CD4-positive, alpha-beta T cell treated with Interferon gamma for 1 hour (primary cell): Measurements from ENCODE around the gene GFOD1.
A peak's percentile ranks its signal among the peaks of the same experiment; 100 is the strongest.

Source experiments
- DNase-seq: peaks from one replicate; pipeline ENCODE4 v3.0.0-alpha.2; 2020

Gene GFOD1, protein sequence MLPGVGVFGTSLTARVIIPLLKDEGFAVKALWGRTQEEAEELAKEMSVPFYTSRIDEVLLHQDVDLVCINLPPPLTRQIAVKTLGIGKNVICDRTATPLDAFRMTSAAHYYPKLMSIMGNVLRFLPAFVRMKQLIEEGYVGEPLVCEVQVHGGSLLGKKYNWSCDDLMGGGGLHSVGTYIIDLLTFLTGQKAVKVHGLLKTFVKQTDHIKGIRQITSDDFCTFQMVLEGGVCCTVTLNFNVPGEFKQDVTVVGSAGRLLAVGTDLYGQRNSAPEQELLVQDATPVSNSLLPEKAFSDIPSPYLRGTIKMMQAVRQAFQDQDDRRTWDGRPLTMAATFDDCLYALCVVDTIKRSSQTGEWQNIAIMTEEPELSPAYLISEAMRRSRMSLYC

DNA sequence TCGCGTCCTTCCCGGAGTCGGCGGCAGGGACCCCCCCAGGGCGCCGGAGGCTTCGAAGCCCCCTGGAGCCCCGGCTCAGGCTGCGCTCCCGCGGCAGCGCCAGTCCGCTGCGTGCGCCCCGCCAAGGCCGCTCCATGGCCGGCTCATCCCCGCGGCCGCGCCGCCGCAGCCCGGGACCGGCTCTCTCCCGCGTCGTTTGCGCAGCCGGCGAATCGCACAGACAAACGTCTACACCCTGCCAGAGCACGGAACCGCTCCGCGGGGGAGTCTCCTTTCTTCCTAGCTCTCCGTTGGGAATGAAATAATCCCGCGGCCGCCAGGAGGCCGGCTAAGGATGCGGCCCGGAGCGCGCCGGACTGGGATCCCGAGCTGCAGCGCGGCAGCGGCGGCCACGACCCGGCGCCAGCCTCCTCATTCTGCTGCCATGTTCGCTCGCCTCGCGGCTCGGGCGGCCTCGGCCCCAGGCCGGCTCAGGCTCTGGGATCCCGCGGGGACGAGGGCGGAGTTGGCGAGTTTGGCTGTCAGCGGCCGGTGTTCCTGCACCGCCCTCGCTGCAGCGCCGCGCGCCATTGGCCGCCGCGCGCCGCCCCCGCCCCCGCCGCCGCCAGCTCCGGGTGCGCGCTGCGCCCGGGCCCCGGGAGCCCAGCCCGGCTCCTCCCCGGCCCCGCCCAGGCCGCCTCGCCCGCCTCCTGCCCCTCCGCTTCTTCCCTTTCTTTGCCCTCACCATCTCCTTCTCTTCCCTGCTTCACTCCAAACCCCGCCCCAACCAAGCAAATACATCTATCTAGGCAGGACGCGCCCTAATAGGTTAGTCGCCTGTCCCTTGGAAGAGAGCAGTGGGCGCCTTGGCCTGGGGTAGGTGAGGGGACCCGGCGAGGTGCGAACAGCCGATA lies at the start of gene GFOD1:
TSS of gene GFOD1 (minus strand) at position 479 of the 893 bp plus-strand sequence. CDS start 710 bp downstream, outside the sequence.
- DNase-seq: peak; percentile 77

DNA sequence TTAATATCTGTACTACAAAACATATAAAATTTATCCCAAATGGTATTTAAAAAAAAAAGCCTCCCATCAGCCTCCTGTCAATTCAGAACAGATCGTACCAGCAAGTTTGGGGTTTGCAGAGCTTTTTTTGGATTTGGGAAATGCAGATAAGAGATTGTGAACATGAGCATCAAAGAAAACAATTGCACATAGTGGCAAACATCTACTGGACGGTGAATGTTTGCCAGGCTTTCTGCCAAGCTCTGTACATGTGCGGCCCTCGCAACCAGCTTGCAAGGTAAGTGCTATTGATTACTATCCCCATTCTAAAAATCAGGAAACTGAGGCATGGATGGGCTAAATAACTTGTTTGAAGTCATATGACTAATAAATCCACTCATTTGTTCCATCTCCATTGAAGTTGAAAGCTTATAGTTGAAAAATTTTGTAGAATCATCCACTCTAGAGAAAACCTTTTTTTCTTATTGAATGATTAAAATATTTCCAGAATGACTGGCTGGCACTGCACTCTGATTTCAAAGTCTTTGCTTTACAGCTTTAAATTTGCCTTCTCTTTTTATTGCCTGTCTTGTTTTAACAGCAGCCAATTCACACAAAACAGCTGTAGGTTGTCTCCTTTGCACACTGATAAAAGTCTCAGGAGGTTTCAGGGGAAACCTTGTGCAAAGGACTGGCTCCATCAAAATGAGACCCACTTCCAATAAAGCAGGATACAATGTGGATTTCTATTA lies 49.6 kb upstream of the GFOD1 start:
- no peak for DNase-seq

DNA sequence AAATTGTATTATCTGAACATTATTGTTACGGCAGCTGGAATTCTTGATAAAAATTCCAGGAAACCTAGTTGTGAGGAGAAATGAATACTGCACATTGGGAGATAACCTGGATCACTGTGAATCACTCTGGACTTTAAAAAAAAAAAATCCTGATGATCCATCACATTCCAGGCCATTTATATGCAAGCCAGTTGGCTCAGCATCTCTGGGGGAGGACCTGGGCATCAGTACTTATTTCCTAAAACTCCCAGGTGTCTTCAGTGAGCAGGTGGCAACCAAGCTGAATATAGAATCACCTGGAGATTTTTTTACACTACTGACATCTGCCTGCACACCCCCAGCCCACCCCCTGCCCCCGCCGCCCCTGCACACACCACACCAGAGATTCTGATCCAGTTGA lies 47.9 kb upstream of the GFOD1 start:
- DNase-seq: no peak

DNA sequence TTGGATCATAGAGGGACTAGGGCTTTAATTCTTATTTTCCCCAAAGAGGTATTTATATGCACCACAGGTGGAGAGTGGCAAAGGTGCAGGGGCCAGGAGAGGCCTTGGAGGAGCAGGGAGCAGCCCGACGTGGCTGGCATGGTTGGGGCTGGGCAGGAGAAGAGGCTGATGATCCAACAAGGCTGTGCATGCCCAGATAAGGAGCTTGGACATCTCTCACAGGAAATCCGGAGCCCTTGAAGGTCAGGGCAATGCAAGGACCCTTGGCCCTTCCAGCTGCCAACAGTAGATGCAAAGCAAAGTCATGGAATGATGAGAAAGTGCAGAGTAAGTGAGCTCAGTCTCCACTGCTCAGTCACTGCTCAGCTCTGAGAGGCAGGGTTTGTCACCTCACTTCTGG lies 47.1 kb upstream of the GFOD1 start:
- no peak for DNase-seq

DNA sequence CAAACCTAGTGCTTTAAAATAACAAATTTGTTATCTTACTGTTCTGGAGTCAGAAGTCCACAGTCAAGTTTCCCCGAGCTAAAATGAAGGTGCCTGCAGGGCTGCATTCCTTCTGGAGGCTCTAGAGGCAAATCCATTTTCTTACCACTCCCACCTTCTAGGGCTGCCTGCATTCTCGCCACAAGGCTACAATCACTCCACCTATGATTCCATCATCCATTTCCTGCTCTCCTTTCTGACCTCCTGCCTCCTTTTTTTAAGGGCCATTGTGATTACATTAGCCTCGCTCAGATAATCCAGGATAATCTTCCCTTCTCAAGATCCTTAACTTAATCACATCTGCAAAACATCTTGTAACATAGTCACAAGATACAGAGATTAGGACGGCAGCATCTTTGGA lies 44.6 kb upstream of the GFOD1 start:
- no peak for DNase-seq

DNA sequence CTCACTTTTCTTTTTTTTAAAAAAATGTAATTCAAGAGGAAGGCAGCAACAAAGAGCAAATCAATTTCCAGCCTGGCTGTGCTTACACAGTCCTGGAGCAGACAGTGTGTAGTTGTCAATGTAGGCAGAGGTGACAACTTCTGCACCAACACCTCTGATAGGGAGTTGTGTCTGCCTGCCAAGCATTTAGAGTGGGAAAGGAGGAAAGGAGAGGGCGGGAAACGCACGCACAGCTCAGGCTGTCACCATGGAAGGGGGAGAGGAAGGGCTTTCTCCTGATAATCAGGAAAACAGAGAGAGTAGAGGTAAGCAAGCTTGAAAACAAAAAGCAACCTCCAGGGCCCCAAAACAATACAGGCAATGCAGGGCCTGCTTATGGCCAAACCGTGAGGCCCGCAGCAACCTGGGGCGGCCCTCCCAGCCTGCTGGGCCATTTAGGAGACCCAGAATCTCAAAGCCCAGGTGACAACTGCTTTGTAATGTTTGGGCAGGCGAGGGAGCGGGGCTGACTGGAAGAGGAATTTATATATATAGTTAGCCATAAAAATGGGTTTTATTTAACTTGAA lies 41.5 kb upstream of the GFOD1 start:
- DNase-seq: no peak

DNA sequence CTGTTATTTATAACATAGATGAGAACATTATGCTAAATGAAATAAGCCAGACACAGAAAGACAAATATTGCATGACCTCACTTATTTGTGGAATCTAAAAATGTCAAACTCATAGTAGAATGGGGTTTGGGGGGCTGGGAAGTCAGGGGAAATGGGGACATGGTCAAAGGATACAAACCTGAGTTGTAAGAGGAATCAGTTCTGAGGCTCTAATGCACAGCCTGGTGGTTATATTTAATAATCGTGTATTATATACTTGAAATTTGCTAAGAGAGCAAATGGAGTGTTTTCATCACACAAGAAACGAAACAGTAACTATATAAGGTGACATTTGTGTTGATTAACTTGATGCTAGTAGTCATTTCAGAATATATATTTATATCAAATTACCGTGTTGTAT lies 40.8 kb upstream of the GFOD1 start:
- DNase-seq: no peak

DNA sequence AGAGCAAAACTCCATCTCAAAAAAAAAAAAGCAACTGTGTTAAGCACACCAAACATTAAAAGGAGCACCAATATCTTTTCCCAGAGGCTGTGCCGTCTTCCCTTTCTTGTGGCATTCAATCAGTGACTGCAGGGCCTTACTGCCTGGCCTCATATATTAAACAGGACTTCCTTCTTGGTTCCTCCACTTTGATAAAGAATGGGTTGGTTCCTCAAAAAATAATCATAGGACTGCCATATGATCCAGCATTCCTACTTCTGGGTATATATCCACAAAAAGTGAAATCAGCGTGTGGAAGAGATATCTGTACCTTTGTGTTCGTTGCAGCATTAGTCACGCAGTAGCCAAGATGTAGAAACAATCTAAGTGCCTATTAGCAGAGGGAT lies 40.3 kb upstream of the GFOD1 start:
- no peak for DNase-seq

DNA sequence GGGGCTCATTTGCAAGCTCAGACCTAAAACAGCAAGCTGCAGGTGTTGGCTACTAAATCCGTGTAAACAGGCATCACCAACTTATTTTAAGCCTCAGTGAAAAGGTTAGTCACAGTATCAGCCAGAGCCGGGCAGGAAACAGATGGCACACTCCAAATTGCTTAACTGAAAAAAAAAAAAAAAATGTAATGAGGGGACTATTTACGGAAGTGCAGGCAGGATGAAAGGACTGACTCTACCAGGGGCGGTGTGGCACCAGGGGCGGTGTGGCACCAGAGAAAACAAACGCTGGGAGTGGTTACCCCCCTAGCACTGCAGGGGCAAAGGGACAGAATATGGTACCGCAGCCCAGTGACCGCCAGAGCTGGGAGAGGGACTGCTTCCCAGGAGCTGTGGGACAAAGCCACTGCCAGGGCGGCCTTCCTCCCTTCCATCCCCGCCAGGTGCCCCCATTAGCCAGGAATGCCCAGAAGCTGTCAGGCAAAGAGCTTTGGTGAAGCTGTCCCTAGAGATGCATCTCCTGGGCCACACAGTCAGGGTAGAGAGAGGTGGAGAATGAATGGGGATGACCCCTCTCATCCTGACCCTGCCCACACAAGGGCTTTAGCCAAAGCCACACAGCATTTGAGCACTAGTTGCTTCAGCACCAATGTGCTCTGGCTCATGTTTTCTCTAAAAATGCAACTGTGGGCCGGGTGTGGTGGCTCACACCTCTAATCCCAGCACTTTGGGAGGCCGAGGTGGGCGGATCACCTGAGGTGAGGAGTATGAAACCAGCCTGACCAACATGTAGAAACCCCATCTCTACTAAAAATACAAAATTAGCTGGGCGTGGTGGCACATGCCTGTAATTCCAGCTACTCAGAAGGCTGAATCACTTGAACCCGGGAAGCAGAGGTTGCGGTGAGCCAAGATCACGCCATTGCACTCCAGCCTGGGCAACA lies 39.6 kb upstream of the GFOD1 start:
- DNase-seq: peak; percentile 70

DNA sequence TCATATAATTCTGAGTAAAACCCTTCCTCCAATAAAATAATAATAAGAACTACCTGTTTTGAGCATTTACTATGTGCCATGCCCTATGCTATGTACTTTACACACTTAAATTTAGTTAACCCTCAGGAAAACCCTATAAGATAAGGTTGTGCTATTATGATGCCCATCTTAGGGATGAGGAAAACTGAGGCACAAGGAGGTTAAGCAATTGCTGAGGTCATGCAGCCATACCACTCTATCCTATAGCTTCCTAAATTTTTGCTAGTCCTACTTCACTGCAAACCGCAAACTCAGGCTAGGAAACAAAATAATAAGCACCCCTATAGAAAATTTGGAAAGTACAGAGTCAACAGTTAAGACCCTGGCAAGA lies 38.9 kb upstream of the GFOD1 start:
- no peak for DNase-seq

DNA sequence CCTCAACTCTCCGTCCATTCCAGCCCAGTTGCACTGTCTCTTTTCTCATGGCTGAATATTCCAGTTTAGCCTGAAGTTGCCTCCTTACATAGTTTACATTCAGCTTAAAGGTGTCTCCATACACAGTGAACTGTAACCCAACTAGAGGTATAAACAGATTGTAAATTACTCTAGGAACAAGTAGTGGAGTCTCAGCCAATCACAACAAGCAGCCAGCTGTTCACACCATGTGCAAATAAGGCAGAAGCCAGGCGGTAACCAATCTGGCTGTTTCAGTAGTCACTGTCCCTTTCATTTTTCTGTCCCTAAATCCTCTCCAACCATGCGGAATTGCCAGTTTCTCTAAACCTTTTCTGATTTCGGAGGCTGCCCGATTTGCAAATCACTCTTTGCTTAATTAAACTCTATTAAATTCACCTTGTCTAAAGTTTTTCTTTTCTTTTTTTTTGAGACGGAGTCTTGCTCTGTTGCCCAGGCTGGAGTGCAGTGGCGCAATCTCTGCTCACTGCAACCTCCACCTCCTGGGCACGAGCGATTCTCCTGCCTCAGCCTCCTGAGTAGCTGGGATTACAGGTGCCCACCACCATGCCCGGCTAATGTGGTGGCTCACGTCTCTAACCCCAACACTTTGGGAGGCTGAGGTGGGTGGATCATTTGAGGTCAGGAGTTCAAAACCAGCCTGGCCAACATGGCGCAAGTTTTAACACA lies 37.6 kb upstream of the GFOD1 start:
- no peak for DNase-seq

DNA sequence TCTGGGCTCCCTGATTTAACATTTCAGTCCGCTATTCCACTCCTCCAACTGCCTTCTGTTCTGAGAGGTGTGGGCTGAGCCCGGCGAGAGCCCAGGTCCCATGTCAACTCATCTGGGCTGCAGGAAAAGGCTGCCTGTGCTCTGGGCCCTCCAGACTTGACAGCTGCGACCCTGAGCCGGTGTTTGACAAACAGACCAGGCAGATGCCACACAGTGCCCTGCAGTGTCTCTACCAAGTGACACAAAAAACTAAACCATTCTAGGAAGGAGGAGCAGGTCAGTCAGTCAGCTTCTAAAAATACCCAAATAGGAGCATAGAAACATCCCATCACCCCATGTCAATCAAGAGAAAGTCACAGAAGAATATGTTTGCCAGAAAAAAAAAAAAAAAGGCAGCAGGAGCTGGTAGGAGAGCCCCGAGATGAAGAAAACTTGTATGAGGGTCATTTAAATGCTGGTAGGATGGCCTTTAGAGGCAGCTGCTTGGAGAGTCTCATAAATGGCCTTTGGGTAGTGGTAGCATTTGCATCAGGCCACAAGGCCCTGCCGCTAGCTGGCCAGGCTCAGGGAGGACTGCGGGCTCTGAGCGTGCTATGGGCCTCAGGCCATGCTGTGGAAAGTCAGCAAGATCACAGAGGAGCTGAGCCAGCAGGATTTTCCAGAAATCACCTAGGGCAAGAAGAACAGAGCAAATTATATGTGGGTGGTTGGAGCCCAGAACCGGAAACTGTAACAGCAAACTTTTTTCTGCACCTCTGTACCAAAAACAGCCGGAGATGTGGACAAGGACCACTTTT lies 36.6 kb upstream of the GFOD1 start:
- DNase-seq: no peak

DNA sequence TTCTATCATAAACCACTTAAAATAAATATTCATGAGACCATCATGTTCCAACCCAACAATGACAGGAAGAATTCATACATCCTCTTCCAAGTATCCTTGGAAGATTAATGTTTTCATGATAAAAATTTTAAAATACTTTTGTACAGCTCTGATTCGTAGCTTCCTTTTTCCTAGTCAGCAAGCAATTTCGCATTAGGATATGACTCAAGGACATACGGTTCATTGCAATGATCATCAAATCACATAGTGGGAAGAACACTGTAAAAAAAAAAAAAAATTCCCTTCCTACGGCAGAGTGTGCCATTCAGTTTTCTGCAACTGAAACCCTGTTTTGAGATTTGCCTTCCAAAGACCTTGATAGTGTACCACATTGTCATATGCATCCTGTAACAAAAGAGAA lies 35.3 kb upstream of the GFOD1 start:
- DNase-seq: no peak

DNA sequence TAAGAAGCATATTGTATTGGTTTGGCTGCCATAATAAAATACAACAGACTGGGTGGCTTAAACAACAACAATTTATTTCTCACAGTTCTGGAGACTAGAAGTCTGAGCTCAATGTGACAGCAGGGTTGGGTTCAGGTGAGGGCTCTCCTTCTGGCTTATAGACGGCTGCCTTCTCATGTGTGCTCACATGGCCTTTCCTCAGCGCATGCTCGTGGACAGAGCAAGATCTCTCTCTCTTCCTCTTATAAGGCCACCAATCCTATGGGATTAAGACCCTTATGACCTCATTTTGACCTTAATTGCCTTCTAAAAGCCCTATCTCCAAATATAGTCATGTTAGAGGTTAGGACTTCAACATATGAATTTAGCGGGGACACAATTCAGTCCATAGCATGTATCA lies 32.4 kb upstream of the GFOD1 start:
- DNase-seq: no peak

DNA sequence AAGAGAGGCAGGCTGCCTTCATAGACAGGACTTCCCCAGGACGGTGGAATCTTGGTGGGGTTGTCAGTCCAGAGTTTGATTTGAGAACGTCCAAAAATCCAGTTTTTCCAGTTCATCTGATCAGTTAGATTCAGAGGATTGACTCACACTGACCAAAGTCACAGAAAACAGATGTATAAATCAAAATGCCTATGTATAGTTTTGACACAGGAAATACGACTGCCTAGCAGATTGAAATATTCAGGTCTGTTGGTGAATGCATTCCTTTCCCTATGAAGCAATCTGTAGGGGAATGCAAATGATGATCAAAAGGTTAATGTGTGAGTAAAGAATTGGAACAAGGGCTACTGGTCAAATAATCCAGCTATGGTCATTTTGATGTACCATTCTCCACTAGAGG lies 29.7 kb upstream of the GFOD1 start:
- no peak for DNase-seq

DNA sequence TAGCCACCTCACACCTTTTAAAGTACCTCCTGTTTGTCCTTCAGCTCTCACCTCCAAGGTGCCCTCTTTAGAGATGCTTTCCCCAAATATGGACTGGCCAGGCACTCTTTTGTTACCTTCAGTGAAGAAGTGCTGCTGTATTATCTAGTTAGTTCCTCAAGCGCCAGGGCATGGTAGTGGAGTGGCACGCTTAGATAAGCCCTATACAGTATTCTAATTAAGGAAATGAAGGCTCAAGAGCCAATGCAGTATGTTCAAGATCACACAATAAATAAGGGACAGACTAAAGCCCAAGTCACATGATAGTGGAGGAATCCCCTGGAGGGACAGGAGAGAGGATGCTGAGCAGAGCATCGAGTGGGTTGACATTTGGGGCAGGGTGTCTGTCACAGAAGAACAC lies 28.5 kb upstream of the GFOD1 start:
- DNase-seq: no peak

DNA sequence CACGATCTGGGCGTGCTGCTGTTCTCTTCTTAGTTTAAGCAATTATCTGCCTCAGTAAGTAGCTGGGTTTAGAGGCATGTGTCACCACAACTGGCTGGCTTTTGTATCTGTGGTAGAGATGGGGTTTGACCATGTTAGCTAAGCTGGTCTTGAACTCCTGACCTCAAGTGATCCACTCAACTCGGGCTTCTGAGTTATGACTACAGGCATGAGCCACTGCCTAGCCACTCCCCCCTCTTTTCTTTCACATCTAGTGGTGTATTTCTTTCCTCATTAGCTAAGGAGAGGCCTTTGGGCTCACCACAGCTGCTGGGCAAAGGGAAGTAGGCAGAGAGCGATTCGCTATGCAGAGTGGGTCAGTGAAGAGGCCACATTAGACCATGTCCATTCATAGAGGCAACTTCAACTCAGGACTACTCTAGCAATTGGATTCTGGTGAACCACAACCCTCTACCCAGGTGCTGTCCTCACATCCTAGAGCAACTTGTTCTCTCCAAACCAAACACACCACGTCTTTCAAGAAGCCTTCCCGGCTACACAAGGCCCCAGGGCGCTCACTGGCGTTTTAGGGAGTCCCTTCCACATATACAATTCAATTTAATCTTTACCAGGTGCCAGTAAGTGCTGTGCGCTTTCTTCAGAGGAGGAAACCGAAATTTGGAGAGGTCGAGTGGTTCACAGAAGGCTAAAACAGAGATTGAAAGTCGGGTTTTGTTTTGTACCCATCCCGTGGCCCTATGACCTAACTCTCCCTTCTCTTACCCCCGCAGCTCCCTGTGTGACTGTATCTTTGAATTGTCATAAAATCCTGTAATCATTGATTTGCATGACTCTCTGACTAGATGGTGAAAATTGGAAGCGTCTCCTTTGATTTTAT lies 26.5 kb upstream of the GFOD1 start:
- DNase-seq: peak; percentile 14

DNA sequence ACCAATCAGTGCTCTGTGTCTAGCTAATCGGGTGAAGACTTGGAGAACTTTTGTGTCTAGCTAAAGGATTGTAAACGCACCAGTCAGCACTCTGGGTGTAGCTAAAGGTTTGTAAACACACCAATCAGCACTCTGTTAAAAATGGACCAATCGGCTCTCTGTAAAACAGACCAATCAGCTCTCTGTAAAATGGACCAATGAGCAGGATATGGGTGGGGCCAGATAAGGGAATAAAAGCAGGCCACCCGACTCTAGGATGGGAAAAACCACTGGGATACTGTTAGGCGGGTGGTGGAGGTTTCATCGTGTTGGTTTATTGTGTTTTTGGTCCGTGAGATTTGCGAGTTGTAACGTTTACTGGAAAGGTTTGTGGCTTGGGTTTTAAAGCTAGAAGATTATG lies 25.5 kb upstream of the GFOD1 start:
- no peak for DNase-seq

DNA sequence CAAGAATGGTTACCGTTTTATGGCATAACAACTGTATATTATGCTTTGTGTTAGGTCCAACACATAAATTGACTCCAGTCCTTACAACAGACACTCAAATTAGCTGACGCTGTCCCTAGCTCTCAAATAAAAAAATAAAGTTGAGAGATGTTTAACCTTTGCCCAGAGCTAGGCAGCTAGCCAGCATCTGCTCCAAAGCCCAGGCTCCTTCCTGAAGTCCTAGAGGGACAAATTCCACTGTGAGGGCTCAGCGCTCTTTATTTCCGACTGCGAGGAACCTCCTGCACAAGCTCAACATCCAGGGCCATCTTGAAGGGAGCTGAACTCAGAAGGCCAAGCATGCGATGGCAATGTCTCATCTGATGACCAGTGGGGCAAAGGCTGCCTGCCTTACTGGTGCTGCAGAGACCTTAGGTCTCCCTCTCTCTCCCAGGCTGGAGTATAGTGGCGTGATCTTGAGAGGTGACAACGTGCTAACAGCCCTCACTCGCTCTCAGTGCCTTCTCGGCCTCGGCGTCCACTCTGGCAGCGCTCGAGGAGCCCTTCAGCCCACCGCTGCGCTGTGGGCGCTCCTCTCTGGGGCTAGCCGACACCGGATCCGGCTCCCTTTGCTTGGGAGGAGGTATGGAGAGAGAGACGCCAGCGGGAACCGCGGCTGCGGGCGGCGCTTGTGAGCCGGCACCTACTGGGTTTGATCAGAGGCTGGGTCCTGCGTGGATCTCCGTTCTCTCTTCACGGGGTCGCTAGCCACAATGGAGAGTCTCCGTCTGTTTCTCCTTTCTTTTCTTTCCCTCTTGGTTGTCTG lies 24.7 kb upstream of the GFOD1 start:
- no peak for DNase-seq
